ENCODE data around the gene FRMD5. TPM values are rescaled to one million over a fixed set of nuclear protein-coding genes. Genes with fewer than 3 reads are reported as not detected.
"Not testable (repeated sequence)": the region's sequence is repeated elsewhere in the genome, so short reads cannot be mapped to it uniquely, and the experiment has no call there.

Gene FRMD5
- total RNA-seq, 1 donor from 2014 or later: 5.8 TPM

DNA sequence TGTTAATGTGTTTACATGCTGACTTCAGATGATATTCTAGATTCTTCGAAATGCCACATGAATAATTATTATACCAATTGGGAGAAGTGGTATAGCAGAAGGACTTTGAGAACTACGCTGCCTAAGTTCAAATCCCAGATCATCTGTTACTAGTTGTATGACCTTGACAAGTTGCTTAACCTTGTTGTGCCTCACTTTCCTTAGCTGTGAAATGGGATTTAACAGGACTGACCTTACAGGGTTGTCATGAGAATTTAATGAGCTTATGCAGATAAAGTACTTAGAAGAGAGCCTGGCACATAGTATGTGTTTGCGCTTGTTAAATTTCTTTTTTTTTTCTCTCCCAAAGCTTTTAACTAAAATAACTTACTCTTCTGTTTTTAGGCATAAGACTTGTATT is 343.8 kb downstream of the FRMD5 start:
- no peak for DNase-seq (ENCODE audit: low spot score)

DNA sequence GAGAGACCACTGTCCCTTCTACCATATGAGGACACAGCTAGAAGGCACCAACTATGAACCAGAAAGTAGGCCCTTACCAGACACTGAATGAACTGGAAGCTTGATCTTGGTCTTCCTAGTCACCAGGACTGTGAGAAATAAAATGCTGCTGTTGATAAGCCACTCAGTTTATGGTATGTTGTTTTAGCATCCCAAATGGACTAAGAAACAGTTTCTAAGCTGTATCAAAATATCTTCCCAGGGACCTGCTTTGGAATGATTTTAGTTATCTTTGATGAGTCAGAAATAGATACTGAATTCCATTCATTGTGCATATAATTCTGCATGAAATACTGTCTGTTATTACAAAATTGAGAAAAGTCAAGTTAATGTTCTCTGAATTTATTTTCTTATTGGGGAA is 349.6 kb downstream of the FRMD5 start:
- no peak for DNase-seq (ENCODE audit: low spot score)

DNA sequence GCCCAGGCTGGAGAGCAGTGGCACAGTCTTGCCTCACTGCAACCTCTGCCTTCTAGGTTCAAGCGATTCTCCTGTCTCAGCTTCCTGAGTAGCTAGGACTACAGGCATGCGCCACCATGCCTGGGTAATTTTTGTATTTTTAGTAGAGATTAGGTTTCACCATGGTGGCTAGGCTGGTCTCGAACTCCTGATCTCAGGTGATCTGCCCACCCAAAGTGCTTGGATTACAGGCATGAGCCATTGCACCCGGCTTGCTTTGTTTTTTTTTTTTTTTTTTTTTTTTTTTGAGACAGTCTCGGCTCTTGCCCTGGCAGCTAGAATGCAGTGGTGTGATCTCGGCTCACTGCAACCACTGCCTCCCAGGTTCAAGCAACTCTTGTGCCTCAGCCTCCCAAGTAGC is 362.6 kb downstream of the FRMD5 start:
- DNase-seq (ENCODE audit: low spot score): not testable (repeated sequence)

DNA sequence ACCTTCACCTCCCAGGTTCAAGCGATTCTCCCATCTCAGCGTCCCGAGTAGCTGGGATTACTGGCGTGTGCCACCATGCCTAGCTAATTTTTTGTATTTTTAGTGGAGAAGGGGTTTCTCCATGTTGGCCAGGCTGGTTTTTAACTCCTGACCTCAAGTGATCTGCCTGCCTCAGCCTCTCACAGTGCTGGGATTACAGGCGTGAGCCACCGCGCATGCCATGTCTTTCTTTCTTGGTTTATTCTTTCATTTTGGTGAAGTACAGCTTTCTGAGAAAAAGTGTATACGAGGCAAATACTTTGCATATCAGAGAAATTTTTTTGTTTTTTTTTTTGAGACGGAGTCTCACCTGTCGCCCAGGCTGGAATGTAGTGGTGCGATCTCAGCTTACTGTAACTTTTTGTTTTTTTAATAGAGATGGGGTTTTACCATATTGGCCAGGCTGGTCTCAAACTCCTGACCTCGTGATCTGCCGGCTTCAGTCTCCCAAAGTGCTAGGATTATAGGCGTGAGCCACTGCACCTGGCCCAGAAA is 363.5 kb downstream of the FRMD5 start:
- not testable (repeated sequence) for DNase-seq (ENCODE audit: low spot score)

DNA sequence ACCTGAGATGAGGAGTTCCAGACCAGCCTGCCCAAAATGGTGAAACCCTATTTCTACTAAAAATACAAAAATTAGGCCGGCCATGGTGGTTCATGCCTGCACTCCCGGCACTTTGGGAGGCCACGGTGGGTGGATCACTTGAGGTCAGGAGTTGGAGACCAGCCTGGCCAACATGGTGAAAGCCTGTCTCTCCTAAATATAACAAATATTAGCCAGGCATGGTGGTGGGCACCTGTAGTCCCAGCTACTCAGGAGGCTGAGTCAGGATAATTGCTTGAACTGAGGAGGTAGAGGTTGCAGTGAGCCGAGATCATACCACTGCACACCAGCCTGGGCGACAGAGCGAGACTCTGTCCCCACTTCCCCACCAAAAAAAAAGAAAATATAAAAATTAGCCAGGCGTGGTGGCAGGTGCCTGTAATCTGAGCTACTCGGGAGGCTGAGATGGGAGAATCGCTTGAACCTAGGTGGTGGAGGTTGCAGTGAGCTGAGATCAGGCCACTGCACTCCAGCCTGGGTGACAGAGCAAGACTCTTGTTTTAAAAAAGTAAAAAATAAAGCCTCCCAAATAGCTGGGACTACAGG is 364.3 kb downstream of the FRMD5 start:
- not testable (repeated sequence) for DNase-seq (ENCODE audit: low spot score)

DNA sequence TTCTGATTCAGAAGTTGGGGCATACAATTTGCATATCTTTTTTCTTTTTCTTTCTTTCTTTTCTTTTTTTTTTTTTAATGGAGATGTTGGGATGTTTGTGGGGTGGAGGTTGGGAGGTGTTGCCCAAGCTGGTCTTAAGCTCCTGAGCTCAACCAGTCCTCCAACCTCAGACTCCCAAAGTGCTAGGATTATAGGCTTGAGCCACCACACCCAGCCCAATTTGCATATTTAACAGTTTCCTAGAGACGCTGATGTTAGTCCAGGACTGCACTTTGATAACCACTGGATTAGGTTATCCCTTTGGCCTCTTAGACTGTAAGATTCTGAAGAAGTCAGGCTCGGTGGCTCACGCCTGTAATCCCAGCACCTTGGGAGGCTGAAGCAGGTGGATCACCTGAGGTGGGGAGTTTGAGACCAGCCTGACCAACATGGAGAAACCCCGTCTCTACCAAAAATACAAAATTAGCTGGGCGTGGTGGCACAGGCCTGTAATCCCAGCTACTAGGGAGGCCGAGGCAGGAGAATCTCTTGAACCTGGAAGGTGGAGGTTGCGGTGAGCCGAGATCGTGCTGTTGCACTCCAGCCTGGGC is 365.0 kb downstream of the FRMD5 start:
- DNase-seq (ENCODE audit: low spot score): not testable (repeated sequence)

DNA sequence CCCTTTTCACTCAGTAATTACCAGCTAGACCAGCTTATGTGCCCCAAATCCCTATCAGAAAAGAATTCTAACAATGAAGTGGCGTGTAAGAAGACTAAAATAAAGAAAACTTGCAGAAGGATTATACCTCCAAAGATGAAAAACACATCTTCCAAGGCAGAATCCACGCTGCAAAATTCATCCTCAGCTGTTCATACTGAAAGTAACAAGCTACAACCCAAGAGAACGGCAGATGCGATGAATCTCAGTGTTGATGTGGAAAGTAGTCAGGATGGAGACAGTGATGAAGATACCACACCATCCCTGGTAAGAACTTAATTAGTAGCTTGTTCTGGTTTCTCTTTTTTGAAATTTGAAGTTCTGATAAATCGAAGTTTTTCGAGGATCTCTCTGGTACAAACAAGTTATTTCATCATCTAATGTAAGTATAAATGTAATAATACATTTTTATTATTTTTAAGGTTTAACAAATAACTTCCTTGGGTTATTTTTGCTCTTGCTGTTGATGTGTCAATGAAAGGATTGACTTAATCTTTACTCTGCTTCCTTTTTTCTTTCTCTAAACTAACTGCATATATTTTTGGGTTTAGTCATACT is 366.9 kb downstream of the FRMD5 start:
- DNase-seq (ENCODE audit: low spot score): no peak

DNA sequence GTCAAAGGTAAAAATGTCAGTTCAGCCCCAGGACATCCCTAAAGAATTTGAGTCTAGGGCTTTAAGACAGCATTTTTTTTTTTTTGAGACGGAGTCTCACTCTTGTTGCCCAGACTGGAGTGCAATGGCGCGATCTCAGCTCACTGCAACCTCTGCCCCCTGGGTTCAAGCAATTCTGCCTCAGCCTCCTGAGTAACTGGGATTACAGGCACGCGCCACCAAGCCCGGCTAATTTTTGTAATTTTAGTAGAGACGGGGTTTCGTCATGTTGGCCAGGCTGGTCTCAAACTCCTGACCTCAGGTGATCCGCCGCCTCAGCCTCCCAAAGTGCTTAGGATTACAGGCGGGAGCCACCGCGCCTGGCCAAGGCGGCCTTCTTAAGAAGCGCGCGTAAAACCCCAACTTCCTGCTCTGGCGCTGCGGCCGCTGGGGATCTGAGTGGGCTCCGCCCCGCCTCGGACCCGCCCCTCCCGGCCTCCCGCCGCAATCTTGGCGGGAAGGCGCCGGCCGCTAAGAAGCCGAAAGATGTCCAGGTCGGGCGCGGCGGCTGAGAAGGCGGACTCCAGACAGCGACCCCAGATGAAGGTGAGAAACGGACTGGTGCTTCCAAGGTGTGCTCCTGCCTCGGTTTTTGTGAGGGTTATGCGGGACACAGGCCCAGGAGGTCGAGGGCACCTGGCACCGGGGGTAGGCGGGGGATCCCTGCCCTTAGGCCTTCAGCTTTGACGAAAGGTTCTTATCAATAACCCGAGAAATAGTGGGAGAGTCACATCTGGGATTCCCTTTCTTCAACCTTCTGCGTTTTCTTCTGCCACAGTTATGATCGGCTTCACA is 368.3 kb downstream of the FRMD5 start, which contains the start of gene WDR76:
Gene WDR76 (plus strand): TSS at position 495 of the 834 bp plus-strand sequence. CDS start 31 bp downstream, at position 526.
- peak; percentile 83 for DNase-seq (ENCODE audit: low spot score)

DNA sequence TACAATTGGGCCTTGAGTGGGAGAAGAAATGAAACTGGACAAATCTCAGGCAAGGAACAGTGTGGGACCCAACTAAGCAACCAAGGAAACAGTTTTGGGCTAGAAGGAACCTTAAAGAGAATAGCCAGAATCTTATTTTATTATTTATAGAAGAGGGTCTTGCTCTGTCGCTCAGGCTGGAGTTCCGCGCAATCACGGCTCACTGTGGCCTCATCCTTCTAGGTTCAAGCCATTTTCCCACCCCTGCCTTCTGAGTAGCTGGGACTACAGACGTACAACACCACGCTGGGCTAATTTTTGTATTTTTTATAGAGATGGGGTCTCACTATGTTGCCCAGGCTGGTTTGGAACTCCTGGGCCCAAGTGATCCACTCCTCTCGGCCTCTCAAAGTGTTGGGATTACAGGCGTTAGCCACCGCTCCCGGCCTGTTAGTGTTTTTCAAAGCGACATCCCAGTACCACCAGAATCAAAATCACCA is 369.0 kb downstream of the FRMD5 start:
- no peak for DNase-seq (ENCODE audit: low spot score)

DNA sequence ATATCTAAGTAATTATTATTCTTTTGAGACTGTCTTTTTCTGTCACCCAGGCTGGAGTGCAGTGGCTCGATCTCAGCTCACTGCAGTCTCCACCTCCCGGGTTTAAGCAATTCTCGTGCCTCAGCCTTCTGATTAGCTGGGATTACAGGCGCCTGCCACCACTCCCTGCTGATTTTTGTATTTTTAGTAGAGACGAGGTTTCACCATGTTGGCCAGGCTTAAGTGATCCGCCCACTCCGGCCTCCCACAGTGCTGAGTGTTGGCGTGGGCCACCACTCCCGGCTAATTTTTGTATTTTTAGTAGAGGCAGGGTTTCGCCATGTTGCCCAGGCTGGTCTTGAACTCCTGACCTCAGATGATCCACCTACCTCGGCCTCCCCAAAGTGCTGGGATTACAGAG is 369.8 kb downstream of the FRMD5 start:
- not testable (repeated sequence) for DNase-seq (ENCODE audit: low spot score)

DNA sequence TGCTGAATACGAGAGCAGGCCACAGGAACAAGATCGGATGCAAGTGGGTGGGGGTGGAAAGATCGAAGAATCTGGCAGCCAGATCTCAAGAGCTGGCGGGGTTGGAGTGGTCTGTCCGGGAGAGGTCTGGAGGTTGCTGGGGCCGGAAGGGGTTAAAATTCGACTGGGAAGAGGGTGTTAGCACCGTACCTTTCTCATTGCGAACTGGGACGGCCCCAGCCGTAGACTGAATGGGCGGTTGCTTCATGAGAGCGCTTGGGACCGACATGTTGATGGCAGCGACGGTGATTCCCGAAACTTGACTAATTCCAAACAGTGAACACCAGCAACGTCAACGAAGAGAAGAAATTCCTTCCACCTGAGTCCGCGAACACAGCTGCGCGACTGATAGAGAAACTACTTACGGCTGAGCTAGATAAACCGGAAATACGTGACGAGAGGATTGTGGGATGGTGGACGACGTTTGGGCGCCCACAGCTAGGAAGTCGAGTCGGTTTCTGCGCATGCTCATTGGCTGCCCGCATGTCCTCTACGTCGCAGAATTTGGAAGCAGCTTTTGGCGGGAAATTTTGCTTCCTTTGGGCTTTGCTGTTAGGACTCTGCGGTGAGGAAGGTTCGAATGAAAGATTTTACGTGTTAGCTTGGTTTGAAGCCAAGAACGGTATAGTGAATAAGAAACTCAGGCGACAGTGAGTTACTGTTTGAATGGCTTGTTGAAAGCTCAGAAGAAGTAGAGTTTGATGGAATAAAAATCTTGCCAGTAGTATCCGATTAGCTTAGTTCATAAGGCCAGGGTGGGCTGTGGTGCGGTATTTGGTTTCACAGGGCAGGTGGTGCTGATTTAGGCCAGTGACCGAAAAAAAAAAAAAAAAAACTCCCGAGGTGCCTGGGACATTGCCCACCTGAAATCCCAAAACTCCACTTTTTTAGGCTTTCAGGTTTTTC is 370.5 kb downstream of the FRMD5 start, which contains the start of gene MFAP1:
Gene MFAP1 (minus strand): TSS at position 389 of the 945 bp plus-strand sequence. CDS start 121 bp downstream, at position 268.
- DNase-seq (ENCODE audit: low spot score): peak; percentile 99

DNA sequence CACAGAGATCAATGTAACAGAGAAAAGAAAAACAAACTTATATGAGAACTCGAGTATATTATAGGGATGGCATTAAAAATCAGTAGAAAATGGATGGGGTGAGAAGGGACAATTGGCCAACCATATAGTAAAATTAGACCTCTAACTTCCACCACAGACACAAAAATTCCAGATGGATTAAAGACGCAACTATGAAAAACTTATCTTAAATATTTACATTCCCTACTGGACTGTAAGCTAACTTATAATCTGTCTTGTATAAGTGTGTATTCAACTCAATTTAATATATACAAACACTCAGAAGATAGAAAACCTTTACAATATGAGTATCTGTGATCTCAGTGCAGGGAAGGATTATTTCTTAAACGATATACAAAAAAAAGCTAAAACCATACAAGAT is 373.6 kb downstream of the FRMD5 start:
- DNase-seq (ENCODE audit: low spot score): no peak

Other genes starting within 250 kb of the FRMD5 start
- gene GOLM2, start 93.4 kb upstream of the FRMD5 start, total RNA-seq (ENCODE audit: insufficient read depth, low replicate concordance): 159 TPM
- 94.9 TPM for gene CTDSPL2, start 232.4 kb upstream of the FRMD5 start, total RNA-seq (ENCODE audit: insufficient read depth, low replicate concordance)